Measurements from ENCODE around the gene BTBD9. TPM values are rescaled to one million over a fixed set of nuclear protein-coding genes. Genes with fewer than 3 reads are reported as not detected.

Gene BTBD9
- total RNA-seq, 4 donors from 2014 or later = 8.6 to 34.1 (median 30.8) TPM

- Histone ChIP-seq H3K4me1 (no peaks in the 10 kb centered on the region), H3K27me3 (no peaks in the 10 kb centered on the region), H3K4me3 (no peak overlapping the region), H3K36me3 (no peaks in the 10 kb centered on the region), H3K27ac (no peak overlapping the region), H3K9me3 (no peaks in the 10 kb centered on the region)
- no peak for DNase-seq
- TF ChIP-seq CTCF (IDR thresholded peaks at IDR 0.05) = no peak
- TF ChIP-seq POLR2AphosphoS5 (IDR thresholded peaks at IDR 0.05) = no peak
- in situ Hi-C loops (cut with MboI; ENCODE audit: low pct_ligation_motif_present in 1 of 4, low pct_unique_long_range_greater_than_20kb in 1 of 4, low sequenced_read_pairs in 3 of 4) (no loop called here), intact Hi-C loops (cut with DNase I; ENCODE audit: low total_unique reads) (no loop called here)
- WGBS, 2 donors (ENCODE audit: low coverage in 1 of 2) = 97% methylated on average over 3 of the region's 3 CpGs; no CpG with 5 or more reads in 1 of the 2 donors
These were observed 489.7 kb downstream of the BTBD9 start for GRCh38 chr6:38150021-38150420.

GRCh38 chr6:38149531-38149930 lies 490.2 kb downstream of the BTBD9 start:
- Histone ChIP-seq H3K36me3 (no peaks in the 10 kb centered on the region), H3K27ac (no peak overlapping the region), H3K27me3 (no peaks in the 10 kb centered on the region), H3K4me3 (no peak overlapping the region), H3K9me3 (no peaks in the 10 kb centered on the region), H3K4me1 (no peaks in the 10 kb centered on the region)
- intact Hi-C loops (cut with DNase I; ENCODE audit: low total_unique reads) = no loop called here
- DNase-seq = no peak
- no peak for TF ChIP-seq POLR2AphosphoS5 (IDR thresholded peaks at IDR 0.05)
- no peak for TF ChIP-seq POLR2A (IDR thresholded peaks at IDR 0.05)
- no peak for TF ChIP-seq EP300 (IDR thresholded peaks at IDR 0.05; ENCODE audit: low read depth)
- no peak for TF ChIP-seq CTCF (IDR thresholded peaks at IDR 0.05)
- in situ Hi-C loops (cut with MboI; ENCODE audit: low pct_ligation_motif_present in 1 of 4, low pct_unique_long_range_greater_than_20kb in 1 of 4, low sequenced_read_pairs in 3 of 4) = no loop called here
- WGBS, 2 donors (ENCODE audit: low coverage in 1 of 2) = 91% methylated on average over 2 of the region's 2 CpGs; no CpG with 5 or more reads in 1 of the 2 donors

GRCh38 chr6:38148606-38149005 lies 491.1 kb downstream of the BTBD9 start:
- H3K27ac ChIP-seq = no peak overlapping the region
- WGBS, 2 donors (ENCODE audit: low coverage in 1 of 2) = 94% methylated on average over 2 of the region's 2 CpGs; no CpG with 5 or more reads in 1 of the 2 donors
- no peaks in the 10 kb centered on the region for H3K27me3 ChIP-seq
- H3K4me1 ChIP-seq = no peaks in the 10 kb centered on the region
- no peaks in the 10 kb centered on the region for H3K9me3 ChIP-seq
- no peak for TF ChIP-seq POLR2AphosphoS5 (IDR thresholded peaks at IDR 0.05)
- TF ChIP-seq POLR2A (IDR thresholded peaks at IDR 0.05) = no peak
- no peak for TF ChIP-seq CTCF (IDR thresholded peaks at IDR 0.05)
- TF ChIP-seq EP300 (IDR thresholded peaks at IDR 0.05; ENCODE audit: low read depth) = no peak
- H3K36me3 ChIP-seq = no peaks in the 10 kb centered on the region
- in situ Hi-C loops (cut with MboI; ENCODE audit: low pct_ligation_motif_present in 1 of 4, low pct_unique_long_range_greater_than_20kb in 1 of 4, low sequenced_read_pairs in 3 of 4) (no loop called here), intact Hi-C loops (cut with DNase I; ENCODE audit: low total_unique reads) (no loop called here)
- H3K4me3 ChIP-seq = no peak overlapping the region
- no peak for DNase-seq

GRCh38 chr6:38146734-38147027 lies 493.0 kb downstream of the BTBD9 start:
- TF ChIP-seq EP300 (IDR thresholded peaks at IDR 0.05; ENCODE audit: low read depth) (no peak), POLR2AphosphoS5 (IDR thresholded peaks at IDR 0.05) (no peak), POLR2A (IDR thresholded peaks at IDR 0.05) (no peak), CTCF (IDR thresholded peaks at IDR 0.05) (no peak)
- no peaks in the 10 kb centered on the region for H3K9me3 ChIP-seq
- no peaks in the 10 kb centered on the region for H3K36me3 ChIP-seq
- in situ Hi-C loops (cut with MboI; ENCODE audit: low pct_ligation_motif_present in 1 of 4, low pct_unique_long_range_greater_than_20kb in 1 of 4, low sequenced_read_pairs in 3 of 4) = no loop called here
- H3K4me1 ChIP-seq = no peaks in the 10 kb centered on the region
- no peak for DNase-seq
- 79 to 95% methylated on average over 1 of the region's 1 CpG for WGBS, 2 donors (ENCODE audit: low coverage in 1 of 2)
- no peak overlapping the region for H3K27ac ChIP-seq
- H3K27me3 ChIP-seq = no peaks in the 10 kb centered on the region
- intact Hi-C loops (cut with DNase I; ENCODE audit: low total_unique reads) = no loop called here
- no peak overlapping the region for H3K4me3 ChIP-seq

All from transverse colon (tissue), 4 donors.